NB4 (cell line): ENCODE results near the gene DUOX2.

Experiments used
- POLR2A ChIP-seq: IDR thresholded peaks from 2 replicates; pipeline ENCODE4 v1.6.1; 2011; ENCODE audit warnings: mild to moderate bottlenecking; ENCODE audit not compliant: insufficient read length; ENCODE audit errors: extremely low read depth
- TF ChIP-seq, protein P1 (sequence below): IDR thresholded peaks from one replicate; pipeline ENCODE4 v1.5.1; 2012; ENCODE audit warnings: low read depth, low read length
- TF ChIP-seq, protein P2 (sequence below): IDR thresholded peaks from 2 replicates; pipeline ENCODE4 v1.6.1; 2011; ENCODE audit warnings: low read depth, low read length

DNA sequence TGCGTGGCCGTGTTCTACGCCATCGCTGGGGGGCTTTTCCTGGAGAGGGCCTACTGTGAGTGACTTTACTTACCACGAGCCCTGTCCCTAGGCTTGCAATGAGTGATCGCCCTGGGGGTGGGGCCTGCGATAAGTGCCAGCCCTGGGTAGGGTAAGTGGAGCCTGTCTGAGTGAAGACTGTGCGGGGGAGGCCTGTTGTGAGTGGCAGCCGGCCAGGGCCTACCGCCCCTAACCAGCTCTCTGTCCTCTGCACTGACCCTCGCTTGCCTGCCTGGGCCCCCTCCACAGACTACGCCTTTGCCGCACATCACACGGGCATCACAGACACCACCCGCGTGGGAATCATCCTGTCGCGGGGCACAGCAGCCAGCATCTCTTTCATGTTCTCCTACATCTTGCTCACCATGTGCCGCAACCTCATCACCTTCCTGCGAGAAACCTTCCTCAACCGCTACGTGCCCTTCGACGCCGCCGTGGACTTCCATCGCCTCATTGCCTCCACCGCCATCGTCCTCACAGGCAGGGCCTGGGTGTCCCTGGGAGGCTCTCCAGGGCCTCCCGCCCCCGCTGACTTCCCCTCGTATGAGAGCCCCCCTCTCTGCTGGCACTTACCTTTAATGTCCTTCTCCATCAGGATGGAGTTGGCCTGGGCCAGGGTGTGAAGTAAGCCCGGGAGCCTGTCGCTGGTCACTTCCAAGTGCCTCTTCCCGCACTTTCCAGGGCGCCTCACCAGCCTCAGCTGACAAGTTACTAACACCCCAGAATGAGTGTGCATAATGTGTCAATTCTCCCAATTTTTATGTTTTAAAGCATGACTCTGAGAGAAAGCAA lies 38.2 kb upstream of the DUOX2 start:
- TF ChIP-seq, protein P1, sequence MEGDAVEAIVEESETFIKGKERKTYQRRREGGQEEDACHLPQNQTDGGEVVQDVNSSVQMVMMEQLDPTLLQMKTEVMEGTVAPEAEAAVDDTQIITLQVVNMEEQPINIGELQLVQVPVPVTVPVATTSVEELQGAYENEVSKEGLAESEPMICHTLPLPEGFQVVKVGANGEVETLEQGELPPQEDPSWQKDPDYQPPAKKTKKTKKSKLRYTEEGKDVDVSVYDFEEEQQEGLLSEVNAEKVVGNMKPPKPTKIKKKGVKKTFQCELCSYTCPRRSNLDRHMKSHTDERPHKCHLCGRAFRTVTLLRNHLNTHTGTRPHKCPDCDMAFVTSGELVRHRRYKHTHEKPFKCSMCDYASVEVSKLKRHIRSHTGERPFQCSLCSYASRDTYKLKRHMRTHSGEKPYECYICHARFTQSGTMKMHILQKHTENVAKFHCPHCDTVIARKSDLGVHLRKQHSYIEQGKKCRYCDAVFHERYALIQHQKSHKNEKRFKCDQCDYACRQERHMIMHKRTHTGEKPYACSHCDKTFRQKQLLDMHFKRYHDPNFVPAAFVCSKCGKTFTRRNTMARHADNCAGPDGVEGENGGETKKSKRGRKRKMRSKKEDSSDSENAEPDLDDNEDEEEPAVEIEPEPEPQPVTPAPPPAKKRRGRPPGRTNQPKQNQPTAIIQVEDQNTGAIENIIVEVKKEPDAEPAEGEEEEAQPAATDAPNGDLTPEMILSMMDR, result no peak
- TF ChIP-seq POLR2A, result no peak
- TF ChIP-seq, protein P2, sequence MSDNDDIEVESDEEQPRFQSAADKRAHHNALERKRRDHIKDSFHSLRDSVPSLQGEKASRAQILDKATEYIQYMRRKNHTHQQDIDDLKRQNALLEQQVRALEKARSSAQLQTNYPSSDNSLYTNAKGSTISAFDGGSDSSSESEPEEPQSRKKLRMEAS, result no peak
